Lower leg skin (tissue), 3 donors: ENCODE results near the gene UCHL5.

Experiments used
- CTCF ChIP-seq, 3 donors: fragments of 450-650 bp; IDR thresholded peaks; one replicate each; pipeline ENCODE4 v1.5.1; 2016; ENCODE audit warnings: antibody characterized with exemption in 3 of 3, mild to moderate bottlenecking in 3 of 3, moderate library complexity in 2 of 3
- POLR2A ChIP-seq, 2 donors: fragments of 450-650 bp; IDR thresholded peaks; one replicate each; pipeline ENCODE4 v1.6.1; 2016 to 2017; ENCODE audit warnings: antibody characterized with exemption in 2 of 2, mild to moderate bottlenecking in 1 of 2, moderate library complexity in 1 of 2

- TF ChIP-seq CTCF (IDR thresholded peaks at IDR 0.05) = no peak
- TF ChIP-seq POLR2A (IDR thresholded peaks at IDR 0.05) = no peak
These were observed 19.1 kb downstream of the UCHL5 start for GRCh38 chr1:193040011-193040410.
